CD14-positive monocyte (primary cell): ENCODE measurements around the gene MYZAP. TPM values are rescaled to one million over a fixed set of nuclear protein-coding genes. Genes with fewer than 3 reads are reported as not detected.

ENCODE experiments used
- DNase-seq, 3 donors: peaks; one replicate each; pipeline ENCODE4 v3.0.0-alpha.2; 2011 to 2022
- H2AFZ ChIP-seq: 2 replicates; pipeline ENCODE4 v1.6.0; 2012; ENCODE audit warnings: mild to moderate bottlenecking, low read depth, low read length, inconsistent platforms; ENCODE audit not compliant: insufficient read depth, poor library complexity, severe bottlenecking
- H3K27ac ChIP-seq, 2 donors: 1 replicate in 1 of 2; 2 replicates in 1 of 2; pipeline ENCODE4 v1.5.1; 2012 to 2013; ENCODE audit warnings: low read length in 2 of 2, control low read depth in 1 of 2, inconsistent platforms in 1 of 2, low read depth in 1 of 2, mild to moderate bottlenecking in 1 of 2
- H3K27me3 ChIP-seq, 2 donors: one replicate each; pipeline versions ENCODE4 v1.6.0 to v1.6.1; 2011 to 2013; ENCODE audit warnings: low read length in 2 of 2; ENCODE audit not compliant: control insufficient read depth in 2 of 2, insufficient read depth in 2 of 2
- H3K36me3 ChIP-seq, 2 donors: replicated peaks in 1 of 2; 1 replicate in 1 of 2; 2 replicates in 1 of 2; pipeline versions ENCODE4 v1.5.1 to v1.6.1; 2012 to 2013; ENCODE audit warnings: low read length in 2 of 2, control low read depth in 1 of 2, inconsistent platforms in 1 of 2, mild to moderate bottlenecking in 1 of 2; ENCODE audit not compliant: insufficient read depth in 2 of 2, control insufficient read depth in 1 of 2
- H3K4me1 ChIP-seq, 2 donors: 1 replicate in 1 of 2; 2 replicates in 1 of 2; pipeline versions ENCODE4 v1.5.1 to v1.6.1; 2012 to 2013; ENCODE audit warnings: low read length in 2 of 2, control low read depth in 1 of 2, inconsistent platforms in 1 of 2, mild to moderate bottlenecking in 1 of 2, moderate library complexity in 1 of 2; ENCODE audit not compliant: insufficient read depth in 2 of 2, control insufficient read depth in 1 of 2
- H3K4me2 ChIP-seq: replicated peaks from 2 replicates; pipeline ENCODE3; 2012; ENCODE audit warnings: low read length, moderate library complexity, mild to moderate bottlenecking; ENCODE audit not compliant: poor library complexity, severe bottlenecking; ENCODE audit errors: extremely low read depth
- H3K4me3 ChIP-seq, 3 experiments: fragments of 200-600 bp in 1 of 3; sonication (generic) in 1 of 3; replicated peaks in 1 of 3; 1 replicate in 2 of 3; 2 replicates in 1 of 3; pipeline ENCODE4 v1.5.1; 2011 to 2013; ENCODE audit warnings: low read length in 3 of 3, mild to moderate bottlenecking in 3 of 3, control low read depth in 2 of 3, low read depth in 2 of 3, inconsistent platforms in 1 of 3, moderate library complexity in 1 of 3
- H3K79me2 ChIP-seq: 2 replicates; pipeline ENCODE4 v1.6.0; 2012; ENCODE audit warnings: mild to moderate bottlenecking, control low read depth, inconsistent platforms, low read length, moderate library complexity; ENCODE audit not compliant: insufficient read depth
- H3K9ac ChIP-seq: 2 replicates; pipeline ENCODE4 v1.6.0; 2017; ENCODE audit warnings: low read length, mild to moderate bottlenecking; ENCODE audit not compliant: insufficient read depth, poor library complexity, severe bottlenecking
- H3K9me3 ChIP-seq, 2 donors: replicated peaks in 1 of 2; 1 replicate in 1 of 2; 2 replicates in 1 of 2; pipeline versions ENCODE4 v1.5.1 to v1.6.1; 2012 to 2013; ENCODE audit warnings: low read length in 2 of 2, control low read depth in 1 of 2; ENCODE audit not compliant: control insufficient read depth in 1 of 2, insufficient read depth in 1 of 2
- H4K20me1 ChIP-seq: 2 replicates; pipeline ENCODE4 v1.6.0; 2012; ENCODE audit warnings: mild to moderate bottlenecking, low read length, control low read depth, moderate library complexity; ENCODE audit not compliant: insufficient read depth
- H3K27ac Mint-ChIP-seq, 7 donors: one replicate each; pipeline ENCODE4 v1.8.0; 2020; ENCODE audit warnings: mild to moderate bottlenecking in 7 of 7, mixed read lengths in 7 of 7, moderate library complexity in 6 of 7, inconsistent platforms in 2 of 7
- H3K27me3 Mint-ChIP-seq, 3 donors: one replicate each; pipeline ENCODE4 v1.8.0; 2021 to 2022; ENCODE audit warnings: low read depth in 3 of 3, mild to moderate bottlenecking in 3 of 3, mixed read lengths in 3 of 3, moderate library complexity in 3 of 3, inconsistent platforms in 1 of 3
- H3K36me3 Mint-ChIP-seq, 2 donors: one replicate each; pipeline ENCODE4 v1.8.0; 2020; ENCODE audit warnings: mixed read lengths in 2 of 2, inconsistent platforms in 1 of 2, mild to moderate bottlenecking in 1 of 2
- H3K4me1 Mint-ChIP-seq: one replicate; pipeline ENCODE4 v1.8.0; 2020; ENCODE audit warnings: mild to moderate bottlenecking, mixed read lengths
- H3K4me3 Mint-ChIP-seq, 2 donors: one replicate each; pipeline ENCODE4 v1.8.0; 2020; ENCODE audit warnings: mild to moderate bottlenecking in 2 of 2, mixed read lengths in 2 of 2, moderate library complexity in 1 of 2
- H3K9me3 Mint-ChIP-seq, 7 donors: one replicate each; pipeline ENCODE4 v1.8.0; 2020 to 2022; ENCODE audit warnings: mixed read lengths in 7 of 7, mild to moderate bottlenecking in 6 of 7, moderate library complexity in 6 of 7, inconsistent platforms in 2 of 7
- CTCF ChIP-seq: fragments of 200-600 bp; IDR thresholded peaks from one replicate; pipeline ENCODE4 v1.8.0; 2022; ENCODE audit warnings: antibody characterized with exemption, mild to moderate bottlenecking
- WGBS: methylation state at CpG from one replicate; pipeline ENCODE4 v1.1.5; 2013; ENCODE audit warnings: missing lambda C conversion rate; ENCODE audit not compliant: insufficient coverage; 5-methylcytosine and 5-hydroxymethylcytosine counted together
- intact Hi-C, 2 donors: fragments of 100-400 bp; cut with micrococcal nuclease; formaldehyde crosslinking; loops; one replicate each; pipeline versions ENCODE4 v1.15.0 to v1.15.1; 2023
- polyA plus RNA-seq, 3 donors: library from polyadenylated mRNA; depleted of rRNA in 1 of 3; unstranded in 2 of 3; stranded (reverse) in 1 of 3; fragments of 300-500 nt in 2 of 3; fragments of >200 nt in 1 of 3; fragmentation: Illumina TruSeq in 2 of 3; gene quantifications; 1 replicate in 2 of 3; 2 replicates in 1 of 3; pipeline ENCODE4 v1.2.3, GENCODE V29; 2012 to 2021

MYZAP gene
- polyA plus RNA-seq, 3 donors: 0.12 to 0.13 TPM; not detected in 1

- H3K4me3 Mint-ChIP-seq: no peak overlapping the region
Measured at GRCh38 chr15:57690341-57690966, 98.8 kb downstream of the MYZAP start.

GRCh38 chr15:57691082-57691481, 99.4 kb downstream of the MYZAP start:
- Mint-ChIP-seq H3K9me3 (no peaks in the 10 kb centered on the region), H3K27ac (no peak overlapping the region), H3K27me3 (peaks cover 0 to 2% (median under 1%) of the 10 kb centered on the region in 3 donors), H3K36me3 (no peaks in the 10 kb centered on the region), H3K4me1 (no peaks in the 10 kb centered on the region), H3K4me3 (no peak overlapping the region)
- Histone ChIP-seq H3K4me2 (no peak overlapping the region), H3K9ac (no peak overlapping the region), H3K79me2 (no peaks in the 10 kb centered on the region), H2AFZ (no peak overlapping the region), H3K4me1 (no peaks in the 10 kb centered on the region), H4K20me1 (no peaks in the 10 kb centered on the region), H3K9me3 (no peaks in the 10 kb centered on the region), H3K27ac (no peak overlapping the region), H3K36me3 (no peaks in the 10 kb centered on the region), H3K27me3 (peaks cover 0 to 2% of the 10 kb centered on the region in 2 donors), H3K4me3 (no peak overlapping the region)
- WGBS: no CpG with 5 or more reads among the region's 1 CpG
- no peak for DNase-seq
- intact Hi-C loops: no loop called here
- no peak for TF ChIP-seq CTCF

More at GRCh38 chr15:57690341-57690966, 98.8 kb downstream of the MYZAP start:
- Histone ChIP-seq H3K4me2 (no peak overlapping the region), H3K4me1 (no peaks in the 10 kb centered on the region), H2AFZ (no peak overlapping the region), H4K20me1 (no peaks in the 10 kb centered on the region), H3K79me2 (no peaks in the 10 kb centered on the region), H3K9ac (no peak overlapping the region), H3K27me3 (peaks cover 0 to 2% of the 10 kb centered on the region in 2 donors), H3K4me3 (no peak overlapping the region), H3K36me3 (no peaks in the 10 kb centered on the region), H3K9me3 (no peaks in the 10 kb centered on the region), H3K27ac (no peak overlapping the region)
- H3K27ac Mint-ChIP-seq: no peak overlapping the region
- intact Hi-C loops: no loop called here
- no peak for TF ChIP-seq CTCF
- H3K27me3 Mint-ChIP-seq: peaks cover 0 to 2% (median 0%) of the 10 kb centered on the region in 3 donors
- no peaks in the 10 kb centered on the region for H3K4me1 Mint-ChIP-seq
- H3K36me3 Mint-ChIP-seq: no peaks in the 10 kb centered on the region
- DNase-seq: no peak
- 93% methylated on average over 5 of the region's 6 CpGs for WGBS
- no peaks in the 10 kb centered on the region for H3K9me3 Mint-ChIP-seq
